Measurements from ENCODE around the gene CKAP2L. TPM values are rescaled to one million over a fixed set of nuclear protein-coding genes. Genes with fewer than 3 reads are reported as not detected.

Gene CKAP2L
- total RNA-seq, 1 experiment from 2014 or later: 23.3 TPM

GRCh38 chr2:112749755-112750559 is 14.5 kb downstream of the CKAP2L start:
- Histone ChIP-seq H3K23me2 (ENCODE audit: insufficient read length, low read depth, low read length, poor library complexity, severe bottlenecking) (no peaks in the 10 kb centered on the region), H2BK120ac (ENCODE audit: low read depth, low read length, poor library complexity, severe bottlenecking) (no peak overlapping the region), H3K18ac (ENCODE audit: insufficient read length, low read depth, low read length) (peak overlapping the region; percentile 23), H2BK12ac (ENCODE audit: insufficient read length, low read depth, low read length) (no peak overlapping the region), H2BK5ac (ENCODE audit: insufficient read length, low read length) (no peak overlapping the region), H3K9ac (ENCODE audit: extremely low read depth, insufficient read length, low read length) (no peak overlapping the region), H2AK5ac (ENCODE audit: insufficient read length, low read length) (no peak overlapping the region), H2AFZ (ENCODE audit: low read length) (no peak overlapping the region), H3K27me3 (ENCODE audit: insufficient read depth, low read length) (no peaks in the 10 kb centered on the region), H3K9me3 (ENCODE audit: control insufficient read depth, low read depth, low read length) (no peaks in the 10 kb centered on the region), H3K4ac (ENCODE audit: low read depth, low read length) (no peak overlapping the region), H3K79me1 (ENCODE audit: insufficient read depth, low read depth, low read length, poor library complexity, severe bottlenecking) (peaks cover 3% of the 10 kb centered on the region), H3T11ph (ENCODE audit: low read length) (no peak overlapping the region), H4K91ac (ENCODE audit: insufficient read length, low read depth, low read length) (no peak overlapping the region), H3K79me2 (ENCODE audit: insufficient read depth, low read length) (no peaks in the 10 kb centered on the region), H3K14ac (ENCODE audit: insufficient read depth, low read length) (no peak overlapping the region), H3K27ac (ENCODE audit: insufficient read length, low read depth, low read length) (no peak overlapping the region), H3K56ac (ENCODE audit: insufficient read length, low read depth, low read length) (no peak overlapping the region), H4K5ac (ENCODE audit: insufficient read length, low read depth, low read length) (no peak overlapping the region), H4K8ac (replicated peaks; ENCODE audit: insufficient read length, low read depth, low read length) (no peak overlapping the region), H4K20me1 (ENCODE audit: control insufficient read depth, insufficient read depth, insufficient read length) (no peaks in the 10 kb centered on the region), H3K4me2 (ENCODE audit: insufficient read depth, insufficient read length, low read length) (no peak overlapping the region), H2BK20ac (ENCODE audit: low read depth, low read length, poor library complexity, severe bottlenecking) (no peak overlapping the region), H3K4me1 (ENCODE audit: insufficient read depth, low read length) (no peaks in the 10 kb centered on the region; the same call in 1 of the 2 replicates), H2BK15ac (ENCODE audit: low read depth, low read length) (no peak overlapping the region), H3K23ac (ENCODE audit: insufficient read length, low read depth, low read length) (no peak overlapping the region)
- H3K27me3 Mint-ChIP-seq (ENCODE audit: low read depth): no peaks in the 10 kb centered on the region
- H3K4me1 Mint-ChIP-seq: peaks cover 2 to 6% of the 10 kb centered on the region in 2 experiments; a peak in 3 of 4 replicates
- H3K27ac Mint-ChIP-seq: peak overlapping the region in 2 of 3 experiments; percentile 39 to 84; a peak in 4 of 7 replicates
- no CpG with 5 or more reads among the region's 9 CpGs for WGBS (ENCODE audit: extremely low coverage, insufficient read length, low lambda C conversion rate)
- peaks cover 13 to 55% (median 51%) of the 10 kb centered on the region in 3 experiments; a peak in 6 of 7 replicates for H3K36me3 Mint-ChIP-seq (ENCODE audit: insufficient read depth in 1 of 3, low read depth in 3 of 3)
- H3K4me3 Mint-ChIP-seq: no peak overlapping the region
- no peaks in the 10 kb centered on the region for H3K9me3 Mint-ChIP-seq
- DNase-seq: peak; percentile 82
- peak; percentile 94 for TF ChIP-seq CTCF (conservative IDR thresholded peaks at IDR 0.05)
